Measurements from ENCODE around the gene HPSE. TPM values are rescaled to one million over a fixed set of nuclear protein-coding genes. Genes with fewer than 3 reads are reported as not detected.
A peak's percentile ranks its signal among the peaks of the same experiment; 100 is the strongest.

HPSE gene
- total RNA-seq, 4 donors from 2014 or later = 3.6 to 12.5 (median 8.5) TPM

DNA sequence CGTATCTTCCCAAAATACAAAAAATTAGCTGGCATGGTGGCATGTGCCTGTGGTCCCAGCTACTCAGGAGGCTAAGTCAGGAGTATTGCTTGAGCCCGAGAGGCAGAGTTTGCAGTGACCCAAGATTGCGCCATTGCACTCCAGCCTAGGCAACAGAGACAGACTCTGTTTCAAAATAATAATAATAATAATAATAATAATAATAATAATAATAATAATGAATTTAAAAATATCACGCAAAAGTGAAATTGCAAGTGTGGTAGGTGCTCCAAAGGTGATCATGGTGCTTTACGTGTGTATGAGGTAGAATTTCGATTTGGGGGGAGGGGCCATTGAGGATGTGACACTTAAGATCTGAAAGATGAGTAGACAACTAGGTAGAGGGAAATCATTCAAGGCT lies 4.9 kb upstream of the HPSE start:
- WGBS, 2 donors = 86 to 91% methylated on average over 6 of the region's 6 CpGs

DNA sequence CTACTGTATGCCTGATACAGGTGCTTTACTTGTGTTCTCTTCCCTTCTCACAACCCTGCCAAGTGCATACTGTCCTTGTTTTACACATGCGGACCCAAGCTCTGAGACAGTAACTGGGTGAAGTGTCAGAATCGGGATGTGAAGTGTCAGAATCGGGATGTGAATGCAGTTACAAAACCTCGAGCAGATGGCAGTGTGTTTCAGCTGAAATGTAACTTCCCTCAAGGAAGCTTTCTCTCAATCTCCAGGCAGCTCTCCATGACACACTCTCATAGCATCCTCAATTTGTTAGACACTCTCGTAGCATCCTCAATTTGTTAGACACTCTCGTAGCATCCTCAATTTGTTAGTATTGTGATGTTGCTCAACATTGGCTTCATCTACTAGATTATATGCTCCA lies 1.1 kb upstream of the HPSE start:
- peaks cover 8 to 24% (median 12%) of the 10 kb centered on the region in 3 donors for H3K4me1 ChIP-seq
- whole genome bisulfite sequencing, 2 donors = 31 to 33% methylated on average over 6 of the region's 6 CpGs
- TF ChIP-seq, protein P1, sequence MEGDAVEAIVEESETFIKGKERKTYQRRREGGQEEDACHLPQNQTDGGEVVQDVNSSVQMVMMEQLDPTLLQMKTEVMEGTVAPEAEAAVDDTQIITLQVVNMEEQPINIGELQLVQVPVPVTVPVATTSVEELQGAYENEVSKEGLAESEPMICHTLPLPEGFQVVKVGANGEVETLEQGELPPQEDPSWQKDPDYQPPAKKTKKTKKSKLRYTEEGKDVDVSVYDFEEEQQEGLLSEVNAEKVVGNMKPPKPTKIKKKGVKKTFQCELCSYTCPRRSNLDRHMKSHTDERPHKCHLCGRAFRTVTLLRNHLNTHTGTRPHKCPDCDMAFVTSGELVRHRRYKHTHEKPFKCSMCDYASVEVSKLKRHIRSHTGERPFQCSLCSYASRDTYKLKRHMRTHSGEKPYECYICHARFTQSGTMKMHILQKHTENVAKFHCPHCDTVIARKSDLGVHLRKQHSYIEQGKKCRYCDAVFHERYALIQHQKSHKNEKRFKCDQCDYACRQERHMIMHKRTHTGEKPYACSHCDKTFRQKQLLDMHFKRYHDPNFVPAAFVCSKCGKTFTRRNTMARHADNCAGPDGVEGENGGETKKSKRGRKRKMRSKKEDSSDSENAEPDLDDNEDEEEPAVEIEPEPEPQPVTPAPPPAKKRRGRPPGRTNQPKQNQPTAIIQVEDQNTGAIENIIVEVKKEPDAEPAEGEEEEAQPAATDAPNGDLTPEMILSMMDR (IDR thresholded peaks at IDR 0.05) = no peak
- no peak for TF ChIP-seq POLR2A (IDR thresholded peaks at IDR 0.05)
- H3K27me3 ChIP-seq = peaks cover 0 to 19% (median 0%) of the 10 kb centered on the region in 4 donors
- no peak for DNase-seq
- no peaks in the 10 kb centered on the region for H3K36me3 ChIP-seq
- peak overlapping the region in 1 of 4 donors; percentile 74 for H3K27ac ChIP-seq
- intact Hi-C loops (cut with DNase I) = no loop called here
- H3K4me3 ChIP-seq = no peak overlapping the region
- no peaks in the 10 kb centered on the region for H3K9me3 ChIP-seq

More for the DNA sequence above, 4.9 kb upstream of the HPSE start:
- Histone ChIP-seq H3K36me3 (no peaks in the 10 kb centered on the region), H3K4me3 (no peak overlapping the region), H3K9me3 (no peaks in the 10 kb centered on the region), H3K4me1 (peaks cover 7 to 12% (median 8%) of the 10 kb centered on the region in 3 donors), H3K27me3 (peaks cover 0 to 16% (median 0%) of the 10 kb centered on the region in 4 donors), H3K27ac (no peak overlapping the region)
- TF ChIP-seq, protein P1 (IDR thresholded peaks at IDR 0.05) = no peak
- TF ChIP-seq POLR2A (IDR thresholded peaks at IDR 0.05) = no peak
- intact Hi-C loops (cut with DNase I) = no loop called here
- DNase-seq = no peak

DNA sequence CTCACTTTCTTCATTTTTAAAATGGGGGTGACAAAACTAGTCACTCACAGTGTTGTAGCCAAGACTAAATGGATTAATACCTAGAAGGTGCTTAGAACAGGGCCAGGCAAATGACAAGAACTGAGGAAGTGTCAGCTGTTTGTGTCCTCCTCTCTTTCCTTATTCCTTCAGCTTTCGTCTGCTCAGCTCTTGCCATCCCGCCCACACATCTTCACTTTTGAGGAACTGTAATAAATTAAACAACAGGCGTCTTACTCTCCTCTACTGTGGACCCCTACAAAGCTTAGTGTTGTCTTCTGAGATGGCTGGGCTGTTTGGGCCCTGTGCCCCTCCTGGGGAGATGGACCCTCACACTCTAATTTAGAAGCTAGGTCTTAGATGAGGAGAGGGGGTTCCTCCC lies 2.7 kb downstream of the HPSE start:
- 58 to 78% methylated on average over 3 of the region's 3 CpGs for WGBS, 2 donors
- Histone ChIP-seq H3K4me1 (peaks cover 8 to 43% (median 12%) of the 10 kb centered on the region in 3 donors), H3K9me3 (no peaks in the 10 kb centered on the region), H3K36me3 (no peaks in the 10 kb centered on the region), H3K27ac (no peak overlapping the region), H3K27me3 (peaks cover 0 to 14% (median 0%) of the 10 kb centered on the region in 4 donors), H3K4me3 (no peak overlapping the region)
- intact Hi-C loops (cut with DNase I) = no loop called here
- no peak for DNase-seq
- TF ChIP-seq, protein P1 (IDR thresholded peaks at IDR 0.05) = no peak
- no peak for TF ChIP-seq POLR2A (IDR thresholded peaks at IDR 0.05)

DNA sequence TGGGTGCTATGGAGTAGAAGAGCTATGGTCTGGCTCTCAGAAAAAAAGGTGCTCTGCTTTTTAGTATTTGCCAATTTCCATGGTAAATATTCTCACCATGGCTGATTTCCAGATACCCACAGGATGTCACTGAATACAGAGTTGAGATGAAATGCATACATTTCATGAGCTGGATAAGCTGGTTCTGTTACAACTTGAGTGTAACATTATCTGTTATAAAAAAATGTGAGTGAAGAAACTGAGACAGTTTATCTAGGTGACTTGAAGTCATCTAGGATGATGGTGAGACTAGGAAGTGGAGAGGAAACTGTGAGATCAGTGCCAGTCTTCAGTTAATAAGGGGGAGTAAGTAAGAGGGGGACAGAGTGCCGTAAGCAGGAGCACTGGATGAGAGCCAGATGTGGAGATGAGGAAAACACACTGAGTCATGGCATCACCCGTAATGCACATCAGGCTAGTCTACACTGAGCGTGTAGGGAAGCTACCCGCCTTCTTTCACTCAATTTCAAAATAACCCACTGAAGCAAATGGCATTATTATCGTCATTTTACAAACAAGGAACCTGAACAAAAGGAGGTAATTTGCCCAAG lies 5.0 kb downstream of the HPSE start:
- Histone ChIP-seq H3K36me3 (no peaks in the 10 kb centered on the region), H3K27me3 (peaks cover 0 to 4% (median 0%) of the 10 kb centered on the region in 4 donors), H3K9me3 (no peaks in the 10 kb centered on the region), H3K4me3 (no peak overlapping the region), H3K27ac (no peak overlapping the region), H3K4me1 (peaks cover 0 to 31% (median 4%) of the 10 kb centered on the region in 3 donors)
- WGBS, 2 donors = 38 to 54% methylated on average over 5 of the region's 5 CpGs
- TF ChIP-seq, protein P1 (IDR thresholded peaks at IDR 0.05) = no peak
- TF ChIP-seq POLR2A (IDR thresholded peaks at IDR 0.05) = no peak
- intact Hi-C loops (cut with DNase I) = no loop called here
- no peak for DNase-seq

DNA sequence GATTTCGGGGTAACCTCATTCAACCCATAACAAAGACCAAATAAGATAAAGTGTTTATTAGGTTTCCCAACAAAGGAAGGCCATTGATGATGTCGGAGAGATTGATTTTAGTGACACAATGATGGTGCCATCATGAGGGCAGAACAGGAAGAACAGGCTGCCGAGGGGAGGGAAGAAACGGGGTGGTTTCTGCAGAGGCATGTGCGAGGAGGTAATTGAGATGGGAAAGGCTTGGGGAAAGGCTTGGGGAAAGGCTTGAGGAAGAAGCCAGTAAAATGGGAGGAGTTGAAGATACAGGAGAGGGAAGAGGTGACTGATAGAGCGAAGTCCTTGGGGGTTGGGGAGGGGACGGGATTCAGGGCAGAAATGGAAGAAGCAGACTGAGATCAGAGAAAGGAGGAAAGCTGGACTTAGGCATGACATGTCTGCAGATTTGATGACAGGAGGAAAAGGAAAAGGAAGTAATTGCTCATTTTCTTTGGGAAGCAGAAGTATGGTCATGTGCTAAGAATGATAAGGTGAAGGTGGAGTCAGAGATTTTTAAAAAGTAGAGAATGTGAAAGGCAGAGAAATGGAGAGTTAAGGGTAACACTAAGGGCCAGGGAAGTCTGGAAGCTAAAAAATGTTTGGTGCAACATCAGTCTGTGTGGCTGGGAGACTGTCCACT lies 6.0 kb downstream of the HPSE start:
- Histone ChIP-seq H3K27ac (peak overlapping the region in 1 of 4 donors; percentile 7), H3K36me3 (no peaks in the 10 kb centered on the region), H3K27me3 (no peaks in the 10 kb centered on the region), H3K4me3 (no peak overlapping the region), H3K9me3 (no peaks in the 10 kb centered on the region), H3K4me1 (peaks cover 0 to 21% (median 0%) of the 10 kb centered on the region in 3 donors)
- WGBS, 2 donors = 47 to 77% methylated on average over 7 of the region's 7 CpGs
- no peak for TF ChIP-seq POLR2A (IDR thresholded peaks at IDR 0.05)
- TF ChIP-seq, protein P1 (IDR thresholded peaks at IDR 0.05) = no peak
- intact Hi-C loops (cut with DNase I) = no loop called here
- DNase-seq = no peak
